ENCODE results near the gene SLC45A3. TPM values are rescaled to one million over a fixed set of nuclear protein-coding genes. Genes with fewer than 3 reads are reported as not detected.

SLC45A3 gene
- total RNA-seq, 1 donor from 2014 or later, result 0.79 TPM

- no peak for TF ChIP-seq CTCF (IDR thresholded peaks at IDR 0.05; ENCODE audit: insufficient read depth, low read length, severe bottlenecking)
- H3K27me3 ChIP-seq (ENCODE audit: control insufficient read depth, insufficient read depth, low read length), result no peaks in the 10 kb centered on the region
- DNase-seq (ENCODE audit: low read depth), result no peak
Measured at GRCh38 chr1:205629751-205630150, 50.6 kb downstream of the SLC45A3 start.

GRCh38 chr1:205627956-205628355 lies 52.4 kb downstream of the SLC45A3 start:
- Histone ChIP-seq H3K4me3 (ENCODE audit: low read depth, low read length) (no peak overlapping the region), H3K36me3 (ENCODE audit: control insufficient read depth, insufficient read depth, low read length) (peaks cover 2% of the 10 kb centered on the region), H3K27me3 (ENCODE audit: control insufficient read depth, insufficient read depth, low read length) (no peaks in the 10 kb centered on the region)
- TF ChIP-seq CTCF (IDR thresholded peaks at IDR 0.05; ENCODE audit: insufficient read depth, low read length, severe bottlenecking), result no peak
- DNase-seq (ENCODE audit: low read depth) (no peak), FAIRE-seq (no peak)

More at GRCh38 chr1:205629751-205630150, 50.6 kb downstream of the SLC45A3 start:
- FAIRE-seq, result no peak
- Histone ChIP-seq H3K4me3 (ENCODE audit: low read depth, low read length) (no peak overlapping the region), H3K36me3 (ENCODE audit: control insufficient read depth, insufficient read depth, low read length) (no peaks in the 10 kb centered on the region)

GRCh38 chr1:205626216-205626615 lies 54.1 kb downstream of the SLC45A3 start:
- Histone ChIP-seq H3K36me3 (ENCODE audit: control insufficient read depth, insufficient read depth, low read length) (peaks cover 5% of the 10 kb centered on the region), H3K4me3 (ENCODE audit: low read depth, low read length) (no peak overlapping the region), H3K27me3 (ENCODE audit: control insufficient read depth, insufficient read depth, low read length) (no peaks in the 10 kb centered on the region)
- DNase-seq (ENCODE audit: low read depth), result no peak
- TF ChIP-seq CTCF (IDR thresholded peaks at IDR 0.05; ENCODE audit: insufficient read depth, low read length, severe bottlenecking), result no peak
- FAIRE-seq, result no peak

GRCh38 chr1:205623646-205624045 lies 56.7 kb downstream of the SLC45A3 start:
- Histone ChIP-seq H3K27me3 (ENCODE audit: control insufficient read depth, insufficient read depth, low read length) (no peaks in the 10 kb centered on the region), H3K4me3 (ENCODE audit: low read depth, low read length) (no peak overlapping the region), H3K36me3 (ENCODE audit: control insufficient read depth, insufficient read depth, low read length) (peaks cover 9% of the 10 kb centered on the region)
- DNase-seq (ENCODE audit: low read depth) (no peak), FAIRE-seq (no peak)
- no peak for TF ChIP-seq CTCF (IDR thresholded peaks at IDR 0.05; ENCODE audit: insufficient read depth, low read length, severe bottlenecking)

- Histone ChIP-seq H3K27me3 (ENCODE audit: control insufficient read depth, insufficient read depth, low read length) (no peaks in the 10 kb centered on the region), H3K4me3 (ENCODE audit: low read depth, low read length) (no peak overlapping the region), H3K36me3 (ENCODE audit: control insufficient read depth, insufficient read depth, low read length) (peaks cover 9% of the 10 kb centered on the region)
- TF ChIP-seq CTCF (IDR thresholded peaks at IDR 0.05; ENCODE audit: insufficient read depth, low read length, severe bottlenecking), result no peak
- FAIRE-seq (no peak), DNase-seq (ENCODE audit: low read depth) (no peak)
Measured at GRCh38 chr1:205620269-205620668, 60.0 kb downstream of the SLC45A3 start.

GRCh38 chr1:205619376-205619775 lies 60.9 kb downstream of the SLC45A3 start:
- H3K27me3 ChIP-seq (ENCODE audit: control insufficient read depth, insufficient read depth, low read length), result no peaks in the 10 kb centered on the region
- TF ChIP-seq CTCF (IDR thresholded peaks at IDR 0.05; ENCODE audit: insufficient read depth, low read length, severe bottlenecking), result no peak
- H3K4me3 ChIP-seq (ENCODE audit: low read depth, low read length), result no peak overlapping the region
- DNase-seq (ENCODE audit: low read depth), result no peak
- H3K36me3 ChIP-seq (ENCODE audit: control insufficient read depth, insufficient read depth, low read length), result peaks cover 9% of the 10 kb centered on the region
- FAIRE-seq, result no peak

Measured in bronchial epithelial cell (primary cell).